ENCODE measurements around the gene PLD4.

DNA sequence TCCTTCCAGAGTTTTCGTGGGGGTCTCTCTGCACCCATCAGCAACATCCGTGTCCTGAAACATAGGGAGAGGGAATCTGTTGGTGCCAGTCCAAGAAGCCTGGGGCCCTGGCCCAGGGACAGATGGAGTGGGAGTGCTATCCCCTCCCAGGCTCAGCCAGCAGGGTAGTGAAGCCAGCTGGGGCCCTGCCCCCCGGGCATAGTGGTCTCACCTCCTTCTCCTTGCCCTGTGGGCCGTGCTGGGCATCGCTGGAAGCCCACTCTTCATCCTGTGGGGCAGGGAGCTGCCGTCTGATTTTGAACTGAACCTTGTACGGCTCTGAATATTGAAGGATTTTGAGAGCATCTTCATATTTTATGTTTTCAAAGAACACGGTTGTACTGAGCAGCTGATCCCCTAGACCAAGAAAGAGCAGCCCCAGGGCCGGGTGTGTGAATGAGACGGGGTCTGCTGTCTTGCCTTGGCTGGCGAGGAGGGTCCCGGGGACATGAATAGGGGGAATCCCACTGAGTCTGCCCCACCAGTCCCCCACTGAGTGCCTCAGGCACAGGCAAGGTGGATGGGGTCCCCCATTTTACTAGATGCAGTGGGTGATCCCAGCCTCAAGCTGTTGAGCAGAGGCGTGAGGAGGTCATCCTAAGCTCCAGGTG is 30.2 kb downstream of the PLD4 start:
- TF ChIP-seq CSDC2 (CRISPR knock-in tag; IDR thresholded peaks at IDR 0.05) (no peak), BACH2 (CRISPR knock-in tag; IDR thresholded peaks at IDR 0.05; ENCODE audit: borderline replicate concordance) (no peak), PATZ1 (CRISPR knock-in tag; IDR thresholded peaks at IDR 0.05; ENCODE audit: borderline replicate concordance) (no peak), ZFP30 (CRISPR knock-in tag; IDR thresholded peaks at IDR 0.05) (no peak), TSHZ2 (CRISPR knock-in tag; IDR thresholded peaks at IDR 0.05) (no peak), ZFP3 (CRISPR knock-in tag; IDR thresholded peaks at IDR 0.05) (no peak), ARNTL (CRISPR knock-in tag; IDR thresholded peaks at IDR 0.05; ENCODE audit: borderline replicate concordance, low read depth) (no peak)
